Fibroblast of skin of left quadriceps (primary cell): ENCODE data around the gene NFASC.
A peak's percentile ranks its signal among the peaks of the same experiment; 100 is the strongest.

Experiments used
- DNase-seq, 2 experiments: peaks; one replicate each; pipeline ENCODE4 v3.0.0-alpha.2; 2013; ENCODE audit warnings: low read depth in 2 of 2

The NFASC gene

GRCh38 chr1:204959836-204960235, 89.2 kb downstream of the NFASC start:
- DNase-seq = no peak

GRCh38 chr1:204960306-204961125, 89.9 kb downstream of the NFASC start:
- no peak for DNase-seq

GRCh38 chr1:204961765-204962419, 91.2 kb downstream of the NFASC start:
- DNase-seq = no peak

GRCh38 chr1:204962742-204963632, 92.3 kb downstream of the NFASC start:
- no peak for DNase-seq

GRCh38 chr1:204967451-204967850, 96.8 kb downstream of the NFASC start:
- no peak for DNase-seq

GRCh38 chr1:204968135-204968534, 97.5 kb downstream of the NFASC start:
- no peak for DNase-seq

GRCh38 chr1:204968951-204969350, 98.3 kb downstream of the NFASC start:
- DNase-seq = no peak

- no peak for DNase-seq
Observed at GRCh38 chr1:204970937-204971336, 100.3 kb downstream of the NFASC start.

- peak; percentile 25 to 34 for DNase-seq
Observed at GRCh38 chr1:204971517-204972336, 101.1 kb downstream of the NFASC start.

- DNase-seq = no peak
Observed at GRCh38 chr1:204972426-204972825, 101.8 kb downstream of the NFASC start.

GRCh38 chr1:204973449-204973848, 102.8 kb downstream of the NFASC start:
- DNase-seq = no peak

- DNase-seq = no peak
Observed at GRCh38 chr1:204974327-204974726, 103.7 kb downstream of the NFASC start.

- DNase-seq = no peak
Observed at GRCh38 chr1:204975021-204975420, 104.4 kb downstream of the NFASC start.

GRCh38 chr1:204975568-204976235, 105.0 kb downstream of the NFASC start:
- DNase-seq = peak; percentile 9 to 12

GRCh38 chr1:204976646-204977045, 106.0 kb downstream of the NFASC start:
- no peak for DNase-seq

- DNase-seq = no peak
Observed at GRCh38 chr1:204977318-204977717, 106.7 kb downstream of the NFASC start.

- DNase-seq = no peak
Observed at GRCh38 chr1:204978782-204979181, 108.1 kb downstream of the NFASC start.

- DNase-seq = no peak
Observed at GRCh38 chr1:204979306-204979705, 108.6 kb downstream of the NFASC start.

GRCh38 chr1:204979891-204980649, 109.4 kb downstream of the NFASC start:
- no peak for DNase-seq

GRCh38 chr1:204980840-204981405, 110.3 kb downstream of the NFASC start:
- no peak for DNase-seq
